SW480 (cell line): ENCODE data around the gene SH3BP5L.

Experiments used
- DNase-seq: peaks from one replicate; pipeline ENCODE4 v3.0.0-alpha.2; 2016; ENCODE audit warnings: low spot score

Gene SH3BP5L

GRCh38 chr1:248825909-248826760 lies at the start of gene SH3BP5L:
TSS of gene SH3BP5L (minus strand) at chr1:248825915. CDS start at chr1:248824935, 980 bp downstream.
- peak; percentile 96 for DNase-seq

- peak; percentile 88 for DNase-seq
Measured at GRCh38 chr1:248873993-248874533, 48.3 kb upstream of the SH3BP5L start.

- peak; percentile 97 for DNase-seq
Measured at GRCh38 chr1:248873409-248873992, 47.8 kb upstream of the SH3BP5L start.

- DNase-seq, result peak; percentile 89
Measured at GRCh38 chr1:248872752-248873408, 47.2 kb upstream of the SH3BP5L start.

GRCh38 chr1:248871837-248872401 lies 46.2 kb upstream of the SH3BP5L start:
- no peak for DNase-seq

- peak; percentile 79 for DNase-seq
Measured at GRCh38 chr1:248862998-248863881, 37.5 kb upstream of the SH3BP5L start.

- DNase-seq, result no peak
Measured at GRCh38 chr1:248862695-248862997, 36.9 kb upstream of the SH3BP5L start.

- DNase-seq, result no peak
Measured at GRCh38 chr1:248861616-248862015, 35.9 kb upstream of the SH3BP5L start.

- DNase-seq, result no peak
Measured at GRCh38 chr1:248860007-248860406, 34.3 kb upstream of the SH3BP5L start.

GRCh38 chr1:248858891-248859889 lies 33.5 kb upstream of the SH3BP5L start, which contains the start of gene ZNF692:
TSS of gene ZNF692 (minus strand) at chr1:248859085. CDS start at chr1:248858309, 776 bp downstream.
- peak; percentile 98 for DNase-seq

- DNase-seq, result peak; percentile 72
Measured at GRCh38 chr1:248858096-248858890, 32.6 kb upstream of the SH3BP5L start.

- DNase-seq, result no peak
Measured at GRCh38 chr1:248857749-248858095, 32.0 kb upstream of the SH3BP5L start.

GRCh38 chr1:248857201-248857600 lies 31.5 kb upstream of the SH3BP5L start:
- DNase-seq, result no peak

GRCh38 chr1:248856176-248856575 lies 30.5 kb upstream of the SH3BP5L start:
- no peak for DNase-seq

GRCh38 chr1:248855580-248855979 lies 29.9 kb upstream of the SH3BP5L start:
- DNase-seq, result no peak

GRCh38 chr1:248853663-248854375 lies 28.1 kb upstream of the SH3BP5L start:
- no peak for DNase-seq

- no peak for DNase-seq
Measured at GRCh38 chr1:248852481-248853405, 27.0 kb upstream of the SH3BP5L start.

GRCh38 chr1:248851390-248851789 lies 25.7 kb upstream of the SH3BP5L start:
- DNase-seq, result no peak
